LoVo (cell line): Measurements from ENCODE around the gene PTPN9.
"Not testable (repeated sequence)": the region's sequence is repeated elsewhere in the genome, so short reads cannot be mapped to it uniquely, and the experiment has no call there.

Experiments used
- DNase-seq: peaks from one replicate; pipeline ENCODE4 v3.0.0-alpha.2; 2016; ENCODE audit warnings: low spot score

The PTPN9 gene

GRCh38 chr15:75530169-75530568 lies 48.9 kb downstream of the PTPN9 start:
- DNase-seq = no peak

GRCh38 chr15:75525756-75526155 lies 53.4 kb downstream of the PTPN9 start:
- not testable (repeated sequence) for DNase-seq

DNA sequence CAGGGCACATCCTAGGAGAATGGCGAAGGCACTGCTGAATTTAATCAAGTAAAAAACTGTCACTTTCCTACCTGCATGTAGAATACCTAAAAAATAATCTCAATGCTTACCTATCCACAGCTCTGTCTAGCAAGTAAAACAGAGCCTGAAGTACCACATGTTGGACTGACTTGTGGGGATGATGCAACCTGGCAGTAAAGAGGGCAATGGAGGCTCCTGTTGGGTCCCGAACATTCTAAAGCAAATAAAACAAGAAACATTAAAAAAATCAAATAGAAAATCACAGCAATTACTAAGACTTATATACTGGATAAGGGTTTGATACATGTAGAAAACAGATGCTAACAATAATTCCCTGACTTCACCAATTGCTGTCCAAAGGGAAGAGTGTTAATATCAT lies 56.1 kb downstream of the PTPN9 start:
- DNase-seq = no peak

DNA sequence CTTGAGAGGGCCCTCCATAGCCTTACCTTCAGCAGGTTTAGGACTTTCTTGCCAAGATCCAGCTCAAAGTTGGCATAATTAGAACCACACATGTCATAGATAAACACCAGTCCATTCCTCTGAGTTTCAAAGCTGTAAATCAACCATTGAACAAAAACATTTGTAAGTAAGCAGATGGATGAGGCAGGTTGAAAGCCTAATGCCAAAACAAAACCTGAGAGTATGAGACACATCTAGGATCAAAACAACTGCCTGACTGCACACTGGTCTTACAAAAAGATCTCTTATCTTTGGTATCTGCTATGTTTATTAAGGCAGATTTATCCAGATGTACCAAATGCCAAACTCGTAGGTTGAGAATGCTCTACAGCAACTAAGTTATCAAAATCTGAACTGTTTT lies 61.9 kb downstream of the PTPN9 start:
- no peak for DNase-seq

DNA sequence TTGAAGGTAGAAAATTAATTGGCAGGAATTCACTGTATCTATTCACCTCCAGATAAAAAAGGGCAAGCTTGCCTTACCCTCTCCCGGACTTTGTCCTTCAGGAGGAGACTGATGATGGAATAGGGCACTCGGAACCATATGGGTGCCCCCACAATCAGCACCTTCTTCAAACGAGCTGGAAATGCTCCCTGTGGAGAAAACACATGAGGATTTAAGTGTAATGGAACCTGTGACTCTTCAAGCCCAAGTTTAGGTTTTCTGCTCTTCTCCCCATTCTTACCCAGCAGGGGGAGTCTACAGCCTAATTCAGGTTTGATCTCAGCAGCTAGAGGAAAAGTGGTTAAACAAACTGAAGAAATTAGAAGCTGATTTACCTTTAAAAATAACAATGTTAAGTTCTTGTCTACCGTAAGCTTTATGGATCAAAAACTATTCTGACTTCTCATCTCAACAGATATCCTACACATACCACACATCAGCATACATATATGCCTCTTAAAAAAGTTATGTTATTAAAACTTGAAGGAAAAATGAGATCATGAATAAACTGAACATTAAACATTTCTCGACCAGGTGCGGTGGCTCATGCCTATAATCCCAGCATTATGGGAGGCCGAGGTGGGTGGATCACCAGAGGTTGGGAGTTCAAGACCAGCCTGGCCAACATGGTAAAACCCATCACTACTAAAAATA lies 70.1 kb downstream of the PTPN9 start:
- DNase-seq = no peak

GRCh38 chr15:75502360-75502759 lies 76.8 kb downstream of the PTPN9 start:
- no peak for DNase-seq

DNA sequence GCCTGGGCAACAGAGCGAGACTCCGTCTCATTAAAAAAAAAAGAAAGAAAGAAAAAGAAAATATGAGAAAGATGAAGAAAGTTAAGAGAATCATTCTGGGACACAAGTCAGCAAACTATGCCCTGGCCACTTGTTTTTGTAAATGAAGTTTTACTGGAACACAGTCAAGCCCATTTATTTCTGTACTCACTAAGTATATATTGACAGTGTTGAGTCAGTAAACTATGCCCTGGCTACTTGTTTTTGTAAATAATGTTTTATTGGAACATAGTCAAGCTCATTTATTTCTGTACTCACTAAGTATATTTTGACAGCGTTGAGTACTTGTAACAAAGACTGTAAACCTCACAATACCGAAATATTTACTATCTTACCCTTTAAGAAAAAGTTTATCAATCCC lies 85.4 kb downstream of the PTPN9 start:
- no peak for DNase-seq

DNA sequence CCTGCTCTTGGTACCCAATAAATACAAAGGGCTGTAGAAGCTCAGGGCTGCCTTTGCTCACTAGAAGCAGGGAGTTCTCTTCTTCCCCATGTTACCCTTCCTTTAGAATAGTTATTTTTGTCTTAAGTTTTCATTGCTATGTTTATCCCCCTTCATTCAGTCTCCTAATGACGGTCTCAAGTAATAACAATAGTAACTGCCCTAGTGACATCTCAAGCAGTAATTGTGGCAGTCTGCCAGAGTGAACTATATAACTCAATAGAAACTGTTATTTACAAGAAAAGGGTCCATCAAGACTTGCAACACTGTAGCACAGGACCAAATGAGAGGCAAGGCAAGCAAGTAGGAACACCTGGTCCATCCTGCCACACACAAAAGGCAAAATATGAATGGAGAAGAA lies 95.2 kb downstream of the PTPN9 start:
- DNase-seq = no peak

DNA sequence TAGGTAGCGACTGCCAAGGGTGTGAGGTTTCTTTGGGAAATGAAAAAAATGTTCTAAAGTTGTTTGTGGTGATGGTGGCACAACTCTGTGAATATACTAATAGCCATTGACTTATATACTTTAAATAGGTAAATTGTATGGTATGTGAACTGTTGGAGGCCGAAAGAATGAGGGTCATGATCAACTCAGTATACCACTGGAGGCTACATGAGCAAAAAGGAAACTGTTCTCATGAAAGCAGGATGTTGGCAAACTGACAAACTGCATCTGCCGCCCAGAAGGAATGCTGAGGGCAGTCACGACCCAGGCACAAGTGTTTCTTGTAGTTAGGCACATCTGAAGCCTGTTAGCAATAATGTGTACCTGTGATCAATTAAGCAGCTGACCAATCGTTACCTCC lies 95.6 kb downstream of the PTPN9 start:
- DNase-seq = not testable (repeated sequence)

GRCh38 chr15:75483106-75483505 lies 96.0 kb downstream of the PTPN9 start:
- DNase-seq = no peak

GRCh38 chr15:75480463-75480862 lies 98.7 kb downstream of the PTPN9 start:
- not testable (repeated sequence) for DNase-seq

GRCh38 chr15:75479670-75480069 lies 99.4 kb downstream of the PTPN9 start:
- no peak for DNase-seq

DNA sequence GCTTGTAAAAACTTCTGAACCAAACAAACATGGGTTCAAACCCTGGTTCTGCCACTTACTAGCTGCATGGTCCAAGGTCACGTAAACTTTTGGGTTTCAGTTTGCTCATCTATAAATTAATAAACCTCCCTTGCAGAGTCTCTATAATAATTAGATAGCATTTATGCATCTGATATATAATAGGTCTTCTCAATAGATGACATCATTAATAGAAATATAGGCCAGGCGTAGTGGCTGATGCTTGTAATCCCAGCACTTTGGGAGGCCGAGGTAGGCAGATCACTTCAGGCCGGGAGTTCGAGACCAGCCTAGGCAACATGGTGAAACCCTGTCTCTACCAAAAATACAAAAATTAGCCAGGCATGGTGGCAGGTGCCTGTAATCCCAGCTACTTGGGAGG lies 102.0 kb downstream of the PTPN9 start:
- not testable (repeated sequence) for DNase-seq

DNA sequence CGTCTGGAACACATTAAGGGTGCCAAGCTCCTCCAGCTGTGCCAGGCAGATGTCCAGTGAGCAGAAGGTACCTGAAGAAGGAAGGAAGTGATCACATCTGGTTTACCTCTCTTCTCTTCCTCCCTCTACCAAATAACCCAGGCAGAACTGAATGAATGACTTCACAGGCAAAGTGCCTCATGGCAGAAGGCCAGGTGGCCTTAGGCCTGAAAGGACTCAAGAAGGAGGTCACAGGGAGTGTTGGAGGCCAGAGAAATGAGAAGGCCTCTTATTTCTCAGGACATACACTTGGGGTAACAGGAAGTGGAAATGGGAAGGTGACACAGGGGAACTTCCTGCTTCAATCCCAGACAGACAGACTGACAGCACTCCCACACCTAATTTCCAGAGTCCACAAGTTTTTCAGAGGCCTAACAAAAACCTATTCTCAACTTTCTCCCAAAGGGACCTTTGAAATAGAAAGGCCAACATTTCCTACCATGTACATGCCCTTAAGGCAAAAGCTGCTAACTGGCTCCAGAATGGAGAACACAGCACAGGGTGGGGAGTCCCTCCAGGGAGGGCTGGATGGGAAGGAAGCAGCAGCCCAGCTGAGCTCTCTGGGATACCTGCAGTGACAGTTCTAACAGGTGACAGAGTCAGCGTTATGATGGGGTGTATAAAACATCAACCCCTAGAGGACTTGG lies 110.1 kb downstream of the PTPN9 start:
- no peak for DNase-seq

GRCh38 chr15:75460646-75461045 lies 118.5 kb downstream of the PTPN9 start:
- no peak for DNase-seq

GRCh38 chr15:75459581-75459980 lies 119.5 kb downstream of the PTPN9 start:
- no peak for DNase-seq

DNA sequence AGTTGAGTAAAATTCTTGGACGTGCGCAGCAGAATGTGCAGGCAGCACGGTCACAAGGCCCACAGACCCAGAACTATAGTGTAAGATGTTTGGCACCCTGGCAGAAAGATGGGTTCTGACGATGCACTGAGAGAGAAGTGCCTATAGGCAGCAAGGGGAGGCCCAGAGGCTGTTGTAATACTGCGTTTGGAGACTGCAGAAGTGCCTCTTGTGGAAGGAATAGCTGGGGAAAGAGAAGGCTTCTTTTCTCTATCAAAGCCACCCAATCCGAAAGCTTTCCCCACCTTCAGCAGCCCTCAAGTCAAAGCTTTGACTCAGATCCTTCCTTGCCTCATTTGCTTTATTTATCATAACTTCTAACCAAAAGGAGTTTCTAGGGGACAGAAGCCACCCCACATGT lies 122.4 kb downstream of the PTPN9 start:
- DNase-seq = no peak

GRCh38 chr15:75455982-75456531 lies 123.1 kb downstream of the PTPN9 start:
- peak; percentile 54 for DNase-seq

- peak; percentile 88 for DNase-seq
These were observed 123.6 kb downstream of the PTPN9 start for GRCh38 chr15:75455424-75455981.

DNA sequence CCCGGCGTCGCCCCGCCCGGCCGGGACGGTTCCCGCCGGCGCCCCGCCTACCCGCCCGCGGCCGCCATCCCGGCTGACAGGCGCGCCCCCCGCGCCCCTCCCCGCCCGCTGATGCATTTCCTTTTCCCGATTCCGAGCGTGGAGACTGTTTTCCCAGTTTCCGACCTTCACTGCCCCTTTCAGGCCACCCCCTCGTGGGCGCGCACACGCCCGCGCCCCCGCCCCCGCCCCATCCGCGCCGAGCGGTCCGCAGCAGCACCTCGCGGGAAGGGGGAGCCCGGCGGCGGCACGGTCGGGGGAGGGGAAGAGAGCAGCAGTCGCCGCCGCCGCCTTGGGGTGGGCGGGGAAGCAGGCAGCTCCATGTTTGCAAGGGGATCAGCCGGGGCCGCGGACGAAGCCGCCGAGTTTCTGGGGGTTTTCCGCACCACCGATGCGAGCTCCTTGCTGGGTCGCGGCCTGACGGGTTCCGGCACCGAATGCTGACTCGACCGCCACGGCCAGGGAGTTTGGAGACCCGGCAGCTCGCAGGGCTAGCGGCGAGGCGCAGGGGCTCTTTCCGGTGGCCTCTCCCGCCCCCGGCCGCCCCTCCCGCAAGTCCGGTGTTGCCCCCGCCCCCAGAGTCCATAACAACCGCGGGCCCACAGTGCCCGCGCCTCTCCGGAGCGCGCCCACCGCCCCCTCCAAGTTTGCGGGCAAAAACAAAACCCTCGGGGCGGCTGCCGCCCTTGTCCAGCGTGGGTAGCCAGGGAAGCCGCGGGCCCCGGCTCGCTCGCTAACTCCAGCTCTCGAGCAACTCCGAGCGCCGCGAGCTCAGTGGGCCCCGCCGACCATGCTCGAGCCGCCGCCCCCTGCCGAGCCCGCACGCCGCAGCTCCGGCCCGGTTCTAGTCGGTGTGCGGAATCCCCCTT lies 124.4 kb downstream of the PTPN9 start:
- peak; percentile 63 for DNase-seq

DNA sequence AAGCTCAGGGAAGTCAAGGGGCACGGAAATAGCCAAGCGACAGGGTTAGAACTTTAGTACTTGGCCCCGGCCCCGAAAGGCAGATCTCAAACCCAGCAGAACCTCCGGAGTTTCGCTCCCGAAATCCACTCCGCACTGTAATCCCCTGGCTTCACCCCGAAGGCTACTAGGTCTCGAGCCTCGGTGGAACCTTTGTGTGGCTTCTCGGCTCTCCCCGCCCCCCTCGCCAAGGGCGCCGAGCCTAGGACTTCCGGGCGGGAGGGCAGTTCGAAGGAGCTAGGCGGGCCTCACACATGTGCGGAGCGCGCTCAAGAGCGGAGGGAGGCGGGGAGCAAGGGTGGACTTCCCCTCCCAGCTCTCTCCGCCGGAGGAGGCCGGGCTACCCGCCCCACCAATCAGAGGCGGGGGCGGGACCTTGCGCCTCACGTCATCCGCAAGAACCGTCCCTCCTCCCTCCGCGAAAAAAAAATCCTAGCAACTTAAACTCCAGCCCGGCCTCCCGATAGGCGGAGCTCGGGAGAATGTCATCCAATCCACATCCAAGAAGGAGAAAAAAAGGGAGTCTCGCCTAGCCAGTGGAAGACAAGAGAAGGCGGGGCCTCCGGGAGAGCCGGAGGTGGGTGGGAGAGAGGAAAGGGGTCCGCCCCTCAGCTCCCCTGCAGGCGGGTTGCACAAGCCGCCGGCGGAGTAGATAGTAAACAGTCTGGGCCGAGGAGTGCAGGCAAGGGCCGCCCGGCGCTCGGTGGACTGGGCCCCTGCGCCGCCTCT lies 125.2 kb downstream of the PTPN9 start:
- peak; percentile 100 for DNase-seq
